Osteoblast (primary cell): ENCODE results near the gene KIR3DL1. TPM values are rescaled to one million over a fixed set of nuclear protein-coding genes. Genes with fewer than 3 reads are reported as not detected.
"Not testable (repeated sequence)": the region's sequence is repeated elsewhere in the genome, so short reads cannot be mapped to it uniquely, and the experiment has no call there.

Source experiments
- DNase-seq: peaks from one replicate; pipeline ENCODE4 v3.0.0; 2011; ENCODE audit warnings: low spot score, mixed read lengths; ENCODE audit not compliant: insufficient read length; ENCODE audit errors: missing footprints
- H2AFZ ChIP-seq: 2 replicates; pipeline ENCODE4 v1.6.0; 2011; ENCODE audit warnings: mild to moderate bottlenecking, low read length
- H3K27ac ChIP-seq: 2 replicates; pipeline ENCODE4 v1.5.1; 2011; ENCODE audit warnings: mild to moderate bottlenecking, low read depth, low read length, moderate library complexity
- H3K27me3 ChIP-seq: 2 replicates; pipeline ENCODE4 v1.6.0; 2012; ENCODE audit warnings: mild to moderate bottlenecking, control low read depth, inconsistent platforms, low read length, moderate library complexity; ENCODE audit not compliant: insufficient read depth
- H3K36me3 ChIP-seq: 2 replicates; pipeline ENCODE4 v1.5.1; 2011; ENCODE audit warnings: mild to moderate bottlenecking, low read length, control low read depth, moderate library complexity; ENCODE audit not compliant: insufficient read depth
- H3K4me1 ChIP-seq: 2 replicates; pipeline ENCODE4 v1.5.1; 2011; ENCODE audit warnings: mild to moderate bottlenecking, low read length, control low read depth, moderate library complexity; ENCODE audit not compliant: insufficient read depth
- H3K4me2 ChIP-seq: 2 replicates; pipeline ENCODE4 v1.6.0; 2011; ENCODE audit warnings: mild to moderate bottlenecking, low read length; ENCODE audit not compliant: insufficient read depth
- H3K4me3 ChIP-seq: fragments of 200-600 bp; sonication (generic); 3 replicates; pipeline ENCODE4 v1.5.1; 2012; ENCODE audit warnings: mild to moderate bottlenecking, low read length, inconsistent platforms; ENCODE audit not compliant: insufficient read depth
- H3K79me2 ChIP-seq: 2 replicates; pipeline ENCODE4 v1.6.0; 2012; ENCODE audit warnings: mild to moderate bottlenecking, low read length, control low read depth, inconsistent platforms; ENCODE audit not compliant: insufficient read depth
- H3K9me3 ChIP-seq: 2 replicates; pipeline ENCODE4 v1.5.1; 2011; ENCODE audit warnings: low read depth, low read length, control low read depth
- H4K20me1 ChIP-seq: 2 replicates; pipeline ENCODE4 v1.6.0; 2012; ENCODE audit warnings: mild to moderate bottlenecking, low read length, control low read depth; ENCODE audit not compliant: insufficient read depth
- total RNA-seq: library from RNA; depleted of rRNA; stranded (reverse); fragments of >200 nt; gene quantifications from 2 replicates; pipeline ENCODE4 v1.2.3, GENCODE V29; 2012

The KIR3DL1 gene
- not detected in 2 replicates for total RNA-seq

- H3K27ac ChIP-seq, H4K20me1 ChIP-seq, H2AFZ ChIP-seq, H3K4me2 ChIP-seq, H3K9me3 ChIP-seq, H3K4me3 ChIP-seq, H3K4me1 ChIP-seq, H3K79me2 ChIP-seq, H3K27me3 ChIP-seq, DNase-seq, H3K36me3 ChIP-seq: not testable (repeated sequence)
Observed at GRCh38 chr19:54816251-54816650, at the start of gene KIR3DL1. TSS of gene KIR3DL1 (plus strand) at chr19:54816468.

- H3K27me3 ChIP-seq, H3K79me2 ChIP-seq, H3K36me3 ChIP-seq, DNase-seq, H3K4me1 ChIP-seq, H3K4me2 ChIP-seq, H3K4me3 ChIP-seq, H3K27ac ChIP-seq, H2AFZ ChIP-seq, H4K20me1 ChIP-seq, H3K9me3 ChIP-seq: not testable (repeated sequence)
Observed at GRCh38 chr19:54769646-54770045, 46.6 kb upstream of the KIR3DL1 start, which contains the start of gene KIR2DL1. TSS of gene KIR2DL1 (plus strand) at chr19:54769793. CDS start at chr19:54769851, 58 bp downstream.

GRCh38 chr19:54770511-54770910 is 45.8 kb upstream of the KIR3DL1 start:
- not testable (repeated sequence) for H3K4me2 ChIP-seq, H3K27me3 ChIP-seq, H3K9me3 ChIP-seq, H4K20me1 ChIP-seq, DNase-seq, H3K4me3 ChIP-seq, H3K4me1 ChIP-seq, H2AFZ ChIP-seq, H3K27ac ChIP-seq, H3K36me3 ChIP-seq, H3K79me2 ChIP-seq

GRCh38 chr19:54771018-54771960 is 45.0 kb upstream of the KIR3DL1 start:
- H3K27ac ChIP-seq, H3K4me2 ChIP-seq, H2AFZ ChIP-seq, H3K4me1 ChIP-seq, H3K36me3 ChIP-seq, H3K4me3 ChIP-seq, H3K79me2 ChIP-seq, H4K20me1 ChIP-seq, H3K27me3 ChIP-seq, H3K9me3 ChIP-seq: not testable (repeated sequence)
- peak; percentile 27 for DNase-seq

DNA sequence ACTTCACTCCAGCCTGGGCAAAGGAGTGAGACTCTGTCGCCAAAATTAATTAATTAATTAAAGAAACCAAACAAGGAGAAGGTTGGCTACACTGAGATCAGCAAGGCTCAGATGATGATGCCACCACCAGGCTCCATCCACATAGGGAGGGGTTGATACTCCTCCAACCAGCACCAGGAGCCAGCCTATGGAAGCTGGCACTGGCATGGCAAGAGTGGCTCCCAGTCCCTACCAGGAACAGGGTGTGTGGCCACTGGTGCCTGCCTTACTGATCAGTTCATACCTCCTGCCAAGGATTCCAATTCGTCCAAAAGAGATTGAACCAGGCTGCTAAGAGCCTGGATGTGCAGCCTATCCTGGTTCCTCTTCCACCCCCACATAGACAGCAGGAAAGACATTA is 43.6 kb upstream of the KIR3DL1 start:
- H3K9me3 ChIP-seq = not testable (repeated sequence)

DNA sequence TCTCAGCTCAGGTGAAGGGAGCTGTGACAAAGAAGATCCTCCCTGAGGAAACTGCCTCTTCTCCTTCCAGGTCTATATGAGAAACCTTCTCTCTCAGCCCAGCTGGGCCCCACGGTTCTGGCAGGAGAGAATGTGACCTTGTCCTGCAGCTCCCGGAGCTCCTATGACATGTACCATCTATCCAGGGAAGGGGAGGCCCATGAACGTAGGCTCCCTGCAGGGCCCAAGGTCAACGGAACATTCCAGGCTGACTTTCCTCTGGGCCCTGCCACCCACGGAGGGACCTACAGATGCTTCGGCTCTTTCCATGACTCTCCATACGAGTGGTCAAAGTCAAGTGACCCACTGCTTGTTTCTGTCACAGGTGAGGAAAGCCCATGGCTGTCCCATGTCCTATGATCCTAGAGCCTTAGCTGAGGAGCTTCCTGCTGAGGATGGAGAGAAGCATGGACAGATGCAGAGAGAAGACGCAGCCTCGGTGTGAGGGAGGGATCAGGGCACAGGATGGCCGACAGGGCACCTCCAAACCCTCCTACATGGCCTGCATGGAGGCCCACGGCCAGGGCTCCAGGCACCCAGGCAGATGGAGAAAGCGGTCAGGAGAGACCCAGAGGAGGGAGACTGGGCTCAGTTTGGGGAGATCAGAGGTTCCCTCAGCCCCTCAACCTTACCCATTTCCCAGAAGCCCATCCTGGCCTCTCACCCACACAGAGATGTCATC is 41.0 kb upstream of the KIR3DL1 start:
- H3K4me1 ChIP-seq, H4K20me1 ChIP-seq, H3K4me3 ChIP-seq, H3K27me3 ChIP-seq, H3K27ac ChIP-seq, H3K9me3 ChIP-seq, H3K4me2 ChIP-seq, H3K36me3 ChIP-seq, DNase-seq, H2AFZ ChIP-seq, H3K79me2 ChIP-seq: not testable (repeated sequence)

More for the DNA sequence above, 43.6 kb upstream of the KIR3DL1 start:
- DNase-seq, H3K79me2 ChIP-seq, H3K27me3 ChIP-seq, H3K4me1 ChIP-seq, H3K4me2 ChIP-seq, H4K20me1 ChIP-seq, H3K27ac ChIP-seq, H3K4me3 ChIP-seq, H2AFZ ChIP-seq, H3K36me3 ChIP-seq: not testable (repeated sequence)

DNA sequence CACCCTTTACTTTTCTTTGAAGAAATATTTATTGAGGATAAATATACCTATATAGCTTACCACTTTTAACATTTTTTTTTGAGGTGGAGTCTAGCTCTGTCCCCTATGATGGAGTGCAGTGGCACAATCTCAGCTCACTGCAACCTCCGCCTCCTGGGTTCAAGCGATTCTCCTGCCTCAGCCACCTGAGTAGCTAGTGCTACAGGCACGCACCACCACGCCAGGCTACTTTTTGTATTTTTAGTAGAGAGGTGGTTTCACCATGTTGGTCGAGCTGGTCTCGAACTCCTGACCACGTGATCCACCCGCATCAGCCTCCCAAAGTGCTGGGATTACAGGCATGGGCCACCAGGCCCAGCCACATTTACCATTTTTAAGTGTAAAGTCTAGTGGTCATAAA is 40.4 kb upstream of the KIR3DL1 start:
- not testable (repeated sequence) for H3K27ac ChIP-seq, H3K79me2 ChIP-seq, DNase-seq, H2AFZ ChIP-seq, H3K36me3 ChIP-seq, H4K20me1 ChIP-seq, H3K4me3 ChIP-seq, H3K4me1 ChIP-seq, H3K9me3 ChIP-seq, H3K27me3 ChIP-seq, H3K4me2 ChIP-seq

DNA sequence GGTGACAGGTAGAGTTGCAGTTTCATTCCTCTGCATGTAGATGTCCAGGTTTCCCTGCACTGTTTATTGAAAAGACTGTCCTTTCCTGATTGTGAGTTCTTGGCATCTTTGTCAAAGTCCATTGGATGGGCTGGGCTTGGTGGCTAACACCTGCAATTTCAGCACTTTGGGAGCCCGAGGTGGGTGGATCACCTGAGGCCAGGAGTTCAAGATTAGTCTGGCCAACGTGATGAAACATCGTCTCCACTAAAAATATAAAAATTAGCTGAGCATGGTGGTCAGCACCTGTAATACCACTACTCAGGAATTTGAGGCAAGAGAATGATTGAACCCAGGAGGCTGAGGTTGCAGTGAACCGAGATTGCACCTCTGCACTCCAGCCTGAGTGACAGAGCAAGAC is 38.4 kb upstream of the KIR3DL1 start:
- H4K20me1 ChIP-seq, H3K4me1 ChIP-seq, H3K9me3 ChIP-seq, DNase-seq, H3K4me2 ChIP-seq, H3K79me2 ChIP-seq, H2AFZ ChIP-seq, H3K27ac ChIP-seq, H3K27me3 ChIP-seq, H3K36me3 ChIP-seq, H3K4me3 ChIP-seq: not testable (repeated sequence)
